Measurements from ENCODE around the gene RANGAP1. TPM values are rescaled to one million over a fixed set of nuclear protein-coding genes. Genes with fewer than 3 reads are reported as not detected.

RANGAP1 gene
- total and polyA plus RNA-seq, 2 of the 8 experiments (the other 6 are each of a cell fraction or from before 2014, with no cell fraction given): 121 to 171 TPM

DNA sequence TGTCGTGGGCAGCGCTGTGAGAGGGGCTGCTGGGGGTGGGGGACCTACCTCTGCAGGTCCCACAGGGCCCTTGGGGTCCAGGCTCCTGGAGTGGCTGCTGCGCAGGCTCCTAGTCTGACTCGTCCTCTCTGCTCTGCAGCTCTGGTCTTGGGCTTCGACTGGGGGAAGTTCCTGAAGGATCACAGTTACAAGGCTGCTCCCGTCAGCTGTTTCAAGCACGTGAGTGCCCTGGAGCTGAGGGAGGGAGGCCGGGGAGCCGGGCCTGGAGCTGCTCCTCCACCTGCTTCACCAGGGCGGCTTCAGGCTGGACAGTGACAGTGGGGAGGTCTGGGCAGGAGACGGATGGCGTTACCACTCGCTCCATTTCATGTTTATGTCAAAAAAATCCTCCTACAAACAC, 69.0 kb downstream of the RANGAP1 start:
- H3K27ac ChIP-seq (ENCODE audit: low read depth, low read length): 0 out of 2 replicates have a peak overlapping the region, but pooled peaks have one; percentile 9
- H3K9me3 ChIP-seq (ENCODE audit: insufficient read depth in 2 of 2, low read depth in 1 of 2, low read length in 1 of 2): no peaks in the 10 kb centered on the region; a peak in 2 of 4 replicates

More for the DNA sequence above, 69.0 kb downstream of the RANGAP1 start:
- H3K9ac ChIP-seq (replicated peaks in 1 of 4; ENCODE audit: extremely low read depth in 1 of 4, low read depth in 3 of 4, low read length in 3 of 4): no peak overlapping the region; a peak in 1 of 7 replicates
- no peak overlapping the region for H3K4me2 ChIP-seq (ENCODE audit: insufficient read depth in 1 of 2, low read depth in 2 of 2, low read length in 2 of 2)
- H4K8ac ChIP-seq (ENCODE audit: extremely low read depth, insufficient read depth, low read length): no peak overlapping the region; the same call in 1 of the 2 replicates
- H3K23me2 ChIP-seq (ENCODE audit: low read depth, low read length): no peaks in the 10 kb centered on the region
- H3K14ac ChIP-seq (ENCODE audit: insufficient read length): no peak overlapping the region
- no peak overlapping the region for H2BK20ac ChIP-seq (ENCODE audit: low read length)
- H4K91ac ChIP-seq (replicated peaks; ENCODE audit: insufficient read length, low read length): no peak overlapping the region
- no peak overlapping the region for H2BK5ac ChIP-seq (ENCODE audit: low read depth, low read length)
- H2AFZ ChIP-seq (ENCODE audit: low read length): no peak overlapping the region
- H2AK5ac ChIP-seq (ENCODE audit: low read depth, low read length): no peak overlapping the region
- ChIA-PET POLR2A (ENCODE audit: partially characterized antibody) (interaction anchor here (1.0 to 2.8 kb wide), 8 partner anchors 10 to 32 kb away, joined by 3 to 10 read pairs (median 6); no protein-coding TSS in a partner anchor), CTCF (ENCODE audit: partially characterized antibody) (interaction anchor here (2.3 to 2.6 kb wide), 2 partner anchors 21 to 29 kb away, joined by 7 to 11 read pairs; no protein-coding TSS in a partner anchor)
- no peak overlapping the region for H2BK120ac ChIP-seq (replicated peaks; ENCODE audit: low read depth, low read length)
- H3K4me1 ChIP-seq (replicated peaks in 1 of 4; ENCODE audit: control insufficient read depth in 3 of 4, insufficient read depth in 4 of 4, low read length in 3 of 4): peaks cover 0 to 12% (median 6%) of the 10 kb centered on the region in 4 experiments; a peak in 6 of 7 replicates
- FAIRE-seq: no peak
- no peak overlapping the region for H3K23ac ChIP-seq (ENCODE audit: insufficient read length)
- no peak overlapping the region for H2BK12ac ChIP-seq (ENCODE audit: low read depth, low read length)
- no peak overlapping the region for H2BK15ac ChIP-seq (ENCODE audit: low read length)
- H3K18ac ChIP-seq (ENCODE audit: extremely low read depth, low read length): no peak overlapping the region
- H3K27me3 ChIP-seq (replicated peaks in 1 of 4; ENCODE audit: control insufficient read depth in 3 of 4, extremely low read depth in 1 of 4, insufficient read depth in 3 of 4, low read length in 3 of 4): no peaks in the 10 kb centered on the region
- H4K20me1 ChIP-seq (replicated peaks in 1 of 2; ENCODE audit: control insufficient read depth in 1 of 2, insufficient read depth in 2 of 2, low read length in 2 of 2): no peaks in the 10 kb centered on the region
- 95% methylated on average over 11 of the region's 13 CpGs; no CpG with 5 or more reads in 1 of the 2 experiments for WGBS, 2 experiments (ENCODE audit: extremely low coverage in 1 of 2, insufficient coverage in 1 of 2, insufficient read length in 1 of 2, insufficient replicate concordance in 2 of 2, low coverage in 1 of 2, low lambda C conversion rate in 2 of 2, missing lambda C conversion rate in 1 of 2)
- no peak overlapping the region for H3K4ac ChIP-seq (replicated peaks; ENCODE audit: insufficient read length, low read depth, low read length)
- H3K79me2 ChIP-seq (ENCODE audit: control insufficient read depth in 1 of 2, insufficient read depth in 2 of 2, low read length in 2 of 2): no peaks in the 10 kb centered on the region
- H3K56ac ChIP-seq (replicated peaks; ENCODE audit: insufficient read length, low read depth, low read length): no peak overlapping the region
- H3K4me3 ChIP-seq (ENCODE audit: extremely low read depth in 1 of 4, insufficient read depth in 2 of 4, low read depth in 3 of 4, low read length in 4 of 4): no peak overlapping the region
- H4K5ac ChIP-seq (ENCODE audit: insufficient read length, low read depth, low read length): no peak overlapping the region
- DNase-seq (ENCODE audit: low read depth in 1 of 2, low spot score in 2 of 2): no peak
- H3K79me1 ChIP-seq (ENCODE audit: low read depth, low read length): no peaks in the 10 kb centered on the region
- no peak for TF ChIP-seq SIX5 (IDR thresholded peaks at IDR 0.05; ENCODE audit: low read depth, low read length)
- no peak for TF ChIP-seq CBX8 (IDR thresholded peaks at IDR 0.05; ENCODE audit: borderline replicate concordance, low read depth, low read length)
- TF ChIP-seq YY1 (IDR thresholded peaks at IDR 0.05; ENCODE audit: low read depth, low read length): no peak
- TF ChIP-seq, protein P1, sequence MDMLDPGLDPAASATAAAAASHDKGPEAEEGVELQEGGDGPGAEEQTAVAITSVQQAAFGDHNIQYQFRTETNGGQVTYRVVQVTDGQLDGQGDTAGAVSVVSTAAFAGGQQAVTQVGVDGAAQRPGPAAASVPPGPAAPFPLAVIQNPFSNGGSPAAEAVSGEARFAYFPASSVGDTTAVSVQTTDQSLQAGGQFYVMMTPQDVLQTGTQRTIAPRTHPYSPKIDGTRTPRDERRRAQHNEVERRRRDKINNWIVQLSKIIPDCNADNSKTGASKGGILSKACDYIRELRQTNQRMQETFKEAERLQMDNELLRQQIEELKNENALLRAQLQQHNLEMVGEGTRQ (IDR thresholded peaks at IDR 0.05; ENCODE audit: low read length): no peak
- TF ChIP-seq POLR2A (IDR thresholded peaks at IDR 0.05; ENCODE audit: control extremely low read depth in 1 of 2, low read depth in 2 of 2, low read length in 2 of 2): no peak
- H3K36me3 ChIP-seq (ENCODE audit: control insufficient read depth in 2 of 4, insufficient read depth in 4 of 4, low read length in 3 of 4): peaks cover 12 to 37% (median 20%) of the 10 kb centered on the region in 4 experiments
